Measurements from ENCODE around the gene DMPK. TPM values are rescaled to one million over a fixed set of nuclear protein-coding genes. Genes with fewer than 3 reads are reported as not detected.

Gene DMPK
- total and polyA plus RNA-seq, 9 of the 15 experiments (the other 6 are each of a cell fraction or from before 2014, with no cell fraction given) = 0.24 to 31.3 (median 7.3) TPM

DNA sequence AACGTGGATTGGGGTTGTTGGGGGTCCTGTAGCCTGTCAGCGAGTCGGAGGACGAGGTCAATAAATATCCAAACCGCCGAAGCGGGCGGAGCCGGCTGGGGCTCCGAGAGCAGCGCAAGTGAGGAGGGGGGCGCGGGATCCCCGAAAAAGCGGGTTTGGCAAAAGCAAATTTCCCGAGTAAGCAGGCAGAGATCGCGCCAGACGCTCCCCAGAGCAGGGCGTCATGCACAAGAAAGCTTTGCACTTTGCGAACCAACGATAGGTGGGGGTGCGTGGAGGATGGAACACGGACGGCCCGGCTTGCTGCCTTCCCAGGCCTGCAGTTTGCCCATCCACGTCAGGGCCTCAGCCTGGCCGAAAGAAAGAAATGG, 12.5 kb downstream of the DMPK start (continued):
- TF ChIP-seq HDAC3 (IDR thresholded peaks at IDR 0.05; ENCODE audit: borderline replicate concordance, partially characterized antibody) = no peak
- TF ChIP-seq ZC3H4 (CRISPR knock-in tag; IDR thresholded peaks at IDR 0.05; ENCODE audit: borderline replicate concordance) = peak; percentile 60; the same call in 1 of the 2 replicates
- TF ChIP-seq POLR2A (conservative IDR thresholded peaks at IDR 0.05) = peak; percentile 45
- 0 out of 2 replicates have a peak, but pooled peaks have one; percentile 2 for TF ChIP-seq POLR2H (tag; IDR thresholded peaks at IDR 0.05; ENCODE audit: low read depth)

DNA sequence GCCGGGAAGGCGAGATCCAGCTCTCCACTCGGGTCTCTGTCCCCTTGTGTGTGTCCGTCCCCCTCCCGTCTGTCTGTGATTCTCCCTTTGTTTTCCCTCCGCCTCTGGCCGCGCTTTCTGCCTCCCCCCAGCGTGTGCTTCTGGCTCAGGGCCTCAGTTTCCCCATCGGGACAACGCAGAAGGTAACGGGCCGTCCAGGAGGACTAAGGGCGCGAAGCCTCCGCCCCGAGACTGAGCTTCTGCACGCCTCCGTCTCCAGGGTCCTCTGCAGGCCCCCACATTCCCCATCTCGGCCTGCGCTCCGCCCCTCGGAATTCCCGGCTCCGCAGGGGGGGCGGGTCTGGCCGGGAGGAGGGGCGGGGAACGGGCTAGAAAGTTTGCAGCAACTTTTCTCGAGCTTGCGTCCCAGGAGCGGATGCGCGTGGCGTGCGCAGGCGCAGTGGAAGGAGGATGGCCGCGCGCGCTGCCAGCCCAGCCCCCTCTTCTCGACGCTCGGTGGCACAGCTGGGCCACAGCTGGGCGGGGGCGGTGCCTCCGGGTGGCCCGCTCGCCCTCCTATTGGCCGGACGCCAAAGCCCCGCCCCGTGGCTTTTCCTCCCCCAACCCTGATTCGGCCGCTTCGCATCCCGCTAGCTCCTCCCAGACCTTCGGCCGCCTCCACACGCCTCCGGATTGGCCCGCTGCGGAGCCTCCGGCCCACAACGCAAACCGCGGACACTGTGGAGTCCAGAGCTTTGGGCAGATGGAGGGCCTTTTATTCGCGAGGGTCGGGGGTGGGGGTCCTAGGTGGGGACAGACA, 13.1 kb downstream of the DMPK start, which contains the start of gene SIX5:
TSS of gene SIX5 (minus strand) at position 269 of the 799 bp plus-strand sequence. CDS start 408 bp downstream, outside the sequence.
- ChIA-PET POLR2A (interaction anchor here (0.6 to 5.9 kb wide), 16 partner anchors 13 to 249 kb away, joined by 3 to 70 read pairs (median 4); partner anchors contain the start of genes DMPK, DMWD, FBXO46 and QPCTL), CTCF (ENCODE audit: low intra/inter-chr PET ratio) (interaction anchor here (1.4 to 2.9 kb wide), 3 partner anchors 30 to 308 kb away, joined by 5 to 22 read pairs (median 14); no protein-coding TSS in a partner anchor)
- no peaks in the 10 kb centered on the region for H3K9me1 ChIP-seq (ENCODE audit: control insufficient read depth, insufficient read depth, low read length)
- DNase-seq (ENCODE audit: extremely low read depth in 1 of 4, low spot score in 3 of 4) (peak; percentile 93 to 98 (median 96)), ATAC-seq (peak; percentile 76), FAIRE-seq (no peak)
- H3K9me3 ChIP-seq (replicated peaks; ENCODE audit: control insufficient read depth, insufficient read depth, low read depth, low read length) = no peaks in the 10 kb centered on the region
- H3K36me3 ChIP-seq (ENCODE audit: control insufficient read depth, insufficient read depth, low read length) = peaks cover 7% of the 10 kb centered on the region; the same call in 1 of the 3 replicates
- H3K27me3 ChIP-seq (ENCODE audit: control insufficient read depth in 2 of 2, insufficient read depth in 2 of 2, low read length in 2 of 2) = no peaks in the 10 kb centered on the region
- in situ Hi-C loops (cut with MboI) (no loop called here), intact Hi-C loops (cut with micrococcal nuclease) (no loop called here)
- TSS peak; percentile 57 for BruUV-seq (replicated peaks)
- peaks cover 17% of the 10 kb centered on the region; the same call in 2 of the 3 replicates for H3K79me2 ChIP-seq (ENCODE audit: control insufficient read depth, insufficient read depth, low read length)
- peak within 1 kb of the TSS; percentile 77 for H3K27ac ChIP-seq (ENCODE audit: extremely low read depth, low read depth, low read length)
- no peaks in the 10 kb centered on the region for H4K20me1 ChIP-seq (replicated peaks; ENCODE audit: control insufficient read depth, insufficient read depth, low read length)
- peak within 1 kb of the TSS; percentile 87 for H2AFZ ChIP-seq (ENCODE audit: low read depth, low read length)
- H3K4me2 ChIP-seq (ENCODE audit: insufficient read depth, low read length) = peak within 1 kb of the TSS; percentile 92
- 2% methylated on average over 51 of the region's 70 CpGs for WGBS (ENCODE audit: insufficient coverage, low coverage, missing lambda C conversion rate)
- H3K4me3 ChIP-seq = peak within 1 kb of the TSS; percentile 56
- H3K9ac ChIP-seq (ENCODE audit: insufficient read depth in 1 of 2, low read depth in 2 of 2, low read length in 2 of 2) = peak within 1 kb of the TSS; percentile 69 to 98
- peaks cover 10 to 78% of the 10 kb centered on the region in 2 experiments; a peak in 4 of 5 replicates for H3K4me1 ChIP-seq (replicated peaks in 1 of 2; ENCODE audit: control insufficient read depth in 2 of 2, insufficient read depth in 2 of 2, low read length in 2 of 2)
- TF ChIP-seq MYNN (IDR thresholded peaks at IDR 0.05) = peak; percentile 97
- TF ChIP-seq MYNN (CRISPR knock-in tag; IDR thresholded peaks at IDR 0.05) = no peak
- peak; percentile 76 for TF ChIP-seq SUPT5H (IDR thresholded peaks at IDR 0.05)
- TF ChIP-seq, protein P1, sequence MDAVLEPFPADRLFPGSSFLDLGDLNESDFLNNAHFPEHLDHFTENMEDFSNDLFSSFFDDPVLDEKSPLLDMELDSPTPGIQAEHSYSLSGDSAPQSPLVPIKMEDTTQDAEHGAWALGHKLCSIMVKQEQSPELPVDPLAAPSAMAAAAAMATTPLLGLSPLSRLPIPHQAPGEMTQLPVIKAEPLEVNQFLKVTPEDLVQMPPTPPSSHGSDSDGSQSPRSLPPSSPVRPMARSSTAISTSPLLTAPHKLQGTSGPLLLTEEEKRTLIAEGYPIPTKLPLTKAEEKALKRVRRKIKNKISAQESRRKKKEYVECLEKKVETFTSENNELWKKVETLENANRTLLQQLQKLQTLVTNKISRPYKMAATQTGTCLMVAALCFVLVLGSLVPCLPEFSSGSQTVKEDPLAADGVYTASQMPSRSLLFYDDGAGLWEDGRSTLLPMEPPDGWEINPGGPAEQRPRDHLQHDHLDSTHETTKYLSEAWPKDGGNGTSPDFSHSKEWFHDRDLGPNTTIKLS (IDR thresholded peaks at IDR 0.05; ENCODE audit: borderline replicate concordance, low read depth) = peak; percentile 42; the same call in 1 of the 2 replicates
- no peak; the same call in 1 of the 2 replicates for TF ChIP-seq CEBPG (CRISPR knock-in tag; IDR thresholded peaks at IDR 0.05)
- TF ChIP-seq CEBPG (tag; conservative IDR thresholded peaks at IDR 0.05 in 1 of 2, IDR thresholded peaks at IDR 0.05 in 1 of 2) = peak in 1 of 2 experiments; percentile 66; a peak in 1 of 4 replicates
- peak; percentile 99 for TF ChIP-seq NRF1 (conservative IDR thresholded peaks at IDR 0.05 in 1 of 2, IDR thresholded peaks at IDR 0.05 in 1 of 2)
- no peak for TF ChIP-seq ZNF263 (CRISPR knock-in tag; IDR thresholded peaks at IDR 0.05; ENCODE audit: borderline replicate concordance)
- TF ChIP-seq ZNF311 (CRISPR knock-in tag; IDR thresholded peaks at IDR 0.05) = no peak
- peak; percentile 99 for TF ChIP-seq TAF9B (IDR thresholded peaks at IDR 0.05; ENCODE audit: partially characterized antibody)
- TF ChIP-seq, protein P2, sequence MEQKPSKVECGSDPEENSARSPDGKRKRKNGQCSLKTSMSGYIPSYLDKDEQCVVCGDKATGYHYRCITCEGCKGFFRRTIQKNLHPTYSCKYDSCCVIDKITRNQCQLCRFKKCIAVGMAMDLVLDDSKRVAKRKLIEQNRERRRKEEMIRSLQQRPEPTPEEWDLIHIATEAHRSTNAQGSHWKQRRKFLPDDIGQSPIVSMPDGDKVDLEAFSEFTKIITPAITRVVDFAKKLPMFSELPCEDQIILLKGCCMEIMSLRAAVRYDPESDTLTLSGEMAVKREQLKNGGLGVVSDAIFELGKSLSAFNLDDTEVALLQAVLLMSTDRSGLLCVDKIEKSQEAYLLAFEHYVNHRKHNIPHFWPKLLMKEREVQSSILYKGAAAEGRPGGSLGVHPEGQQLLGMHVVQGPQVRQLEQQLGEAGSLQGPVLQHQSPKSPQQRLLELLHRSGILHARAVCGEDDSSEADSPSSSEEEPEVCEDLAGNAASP (IDR thresholded peaks at IDR 0.05) = no peak
- TF ChIP-seq FIP1L1 (IDR thresholded peaks at IDR 0.05; ENCODE audit: low read depth, low read length, poor library complexity, severe bottlenecking) = peak; percentile 84
- TF ChIP-seq RCOR1 (IDR thresholded peaks at IDR 0.05; ENCODE audit: borderline replicate concordance in 1 of 2, low read depth in 2 of 2, low read length in 2 of 2) = peak in 1 of 2 experiments; percentile 30; a peak in 1 of 4 replicates
- TF ChIP-seq SIN3B (IDR thresholded peaks at IDR 0.05; ENCODE audit: low read depth) = no peak
- no peak; the same call in 1 of the 2 replicates for TF ChIP-seq ZC3H4 (CRISPR knock-in tag; IDR thresholded peaks at IDR 0.05; ENCODE audit: borderline replicate concordance)

All from K562 (cell line).